OCI-LY3 (cell line): ENCODE results near the gene TRABD2B.

Experiments
- H2AFZ ChIP-seq: fragments of 200-600, 300-600 bp; shearing (Covaris generic); 2 replicates; pipeline ENCODE4 v1.6.0; 2014; ENCODE audit warnings: antibody characterized with exemption, low read depth, low read length
- H3K27ac ChIP-seq: fragments of 200-600, 300-600 bp; sonication (generic); 2 replicates; pipeline ENCODE4 v1.5.1; 2014; ENCODE audit warnings: mild to moderate bottlenecking, low read length, moderate library complexity, mixed read lengths
- H3K27me3 ChIP-seq: fragments of 200-600, 300-600 bp; sonication (generic); 2 replicates; pipeline ENCODE4 v1.6.1; 2014; ENCODE audit warnings: low read depth, low read length, mixed read lengths
- H3K36me3 ChIP-seq: fragments of 200-600, 300-600 bp; sonication (generic); replicated peaks from 2 replicates; pipeline ENCODE3; 2014; ENCODE audit warnings: low read depth, low read length, mixed read lengths
- H3K4me1 ChIP-seq: fragments of 300-600, 200-600 bp; sonication (generic); 2 replicates; pipeline ENCODE4 v1.6.1; 2014; ENCODE audit warnings: low read length, mixed read lengths
- H3K4me2 ChIP-seq: fragments of 200-600, 300-600 bp; sonication (generic); 2 replicates; pipeline ENCODE4 v1.6.1; 2014; ENCODE audit warnings: low read length, mixed read lengths
- H3K4me3 ChIP-seq: fragments of 300-600, 200-600 bp; sonication (generic); 2 replicates; pipeline ENCODE4 v1.5.1; 2014; ENCODE audit warnings: antibody characterized with exemption, mild to moderate bottlenecking, low read length, moderate library complexity
- H3K79me2 ChIP-seq: fragments of 300-600, 200-600 bp; shearing (Covaris generic); 2 replicates; pipeline ENCODE4 v1.6.1; 2014; ENCODE audit warnings: mild to moderate bottlenecking, low read length, mixed read lengths
- H3K9ac ChIP-seq: fragments of 300-600, 200-600 bp; shearing (Covaris generic); 2 replicates; pipeline ENCODE4 v1.6.0; 2014; ENCODE audit warnings: mild to moderate bottlenecking, low read length, moderate library complexity
- H3K9me3 ChIP-seq: fragments of 200-600, 300-600 bp; shearing (Covaris generic); 2 replicates; pipeline ENCODE4 v1.6.1; 2014; ENCODE audit warnings: low read length, mixed read lengths; ENCODE audit not compliant: insufficient read depth
- H4K20me1 ChIP-seq: fragments of 200-600, 300-600 bp; sonication (generic); 2 replicates; pipeline ENCODE4 v1.6.1; 2016; ENCODE audit warnings: low read length, mixed read lengths; ENCODE audit not compliant: insufficient read depth
- CTCF ChIP-seq: fragments of 200-600, 300-600 bp; sonication (generic); IDR thresholded peaks from 2 replicates; pipeline ENCODE4 v1.5.1; 2014; ENCODE audit warnings: antibody characterized with exemption, low read length, low read depth
- EZH2phosphoT487 ChIP-seq: fragments of 200-600 bp; shearing (Covaris generic); IDR thresholded peaks from 2 replicates; pipeline ENCODE4 v1.6.1; 2018; ENCODE audit warnings: antibody characterized with exemption, mixed run types, low read depth

The TRABD2B gene

GRCh38 chr1:48021792-48022191 lies 24.6 kb upstream of the TRABD2B start:
- H2AFZ ChIP-seq: no peak overlapping the region
- no peaks in the 10 kb centered on the region for H3K36me3 ChIP-seq
- H3K27me3 ChIP-seq: no peaks in the 10 kb centered on the region
- H4K20me1 ChIP-seq: no peaks in the 10 kb centered on the region
- H3K27ac ChIP-seq: no peak overlapping the region
- TF ChIP-seq CTCF (no peak), EZH2phosphoT487 (no peak)
- no peaks in the 10 kb centered on the region for H3K9me3 ChIP-seq
- H3K4me2 ChIP-seq: no peak overlapping the region
- no peak overlapping the region for H3K9ac ChIP-seq
- H3K79me2 ChIP-seq: no peaks in the 10 kb centered on the region
- H3K4me3 ChIP-seq: no peak overlapping the region
- no peaks in the 10 kb centered on the region for H3K4me1 ChIP-seq

- H3K36me3 ChIP-seq: no peaks in the 10 kb centered on the region
- H3K4me2 ChIP-seq: no peak overlapping the region
- TF ChIP-seq EZH2phosphoT487 (no peak), CTCF (no peak)
- no peaks in the 10 kb centered on the region for H3K4me1 ChIP-seq
- no peaks in the 10 kb centered on the region for H3K9me3 ChIP-seq
- H2AFZ ChIP-seq: no peak overlapping the region
- H3K4me3 ChIP-seq: no peak overlapping the region
- H3K9ac ChIP-seq: no peak overlapping the region
- H4K20me1 ChIP-seq: no peaks in the 10 kb centered on the region
- no peaks in the 10 kb centered on the region for H3K79me2 ChIP-seq
- no peak overlapping the region for H3K27ac ChIP-seq
- H3K27me3 ChIP-seq: no peaks in the 10 kb centered on the region
These were observed 22.6 kb upstream of the TRABD2B start for GRCh38 chr1:48019714-48020315.

- Histone ChIP-seq H3K79me2 (no peaks in the 10 kb centered on the region), H3K4me1 (no peaks in the 10 kb centered on the region), H3K27me3 (no peaks in the 10 kb centered on the region; the same call in 1 of the 2 replicates), H3K27ac (no peak overlapping the region), H3K9ac (no peak overlapping the region), H3K4me3 (no peak overlapping the region), H3K36me3 (no peaks in the 10 kb centered on the region), H3K9me3 (no peaks in the 10 kb centered on the region), H3K4me2 (no peak overlapping the region), H4K20me1 (no peaks in the 10 kb centered on the region), H2AFZ (no peak overlapping the region)
- no peak for TF ChIP-seq CTCF
- no peak for TF ChIP-seq EZH2phosphoT487
These were observed 21.6 kb upstream of the TRABD2B start for GRCh38 chr1:48018799-48019198.

- Histone ChIP-seq H2AFZ (no peak overlapping the region), H3K4me2 (no peak overlapping the region)
- no peak for TF ChIP-seq CTCF
- TF ChIP-seq EZH2phosphoT487: no peak
These were observed 20.5 kb upstream of the TRABD2B start for GRCh38 chr1:48017716-48018115.

More at GRCh38 chr1:48017716-48018115, 20.5 kb upstream of the TRABD2B start:
- H3K9me3 ChIP-seq: no peaks in the 10 kb centered on the region
- no peak overlapping the region for H3K4me3 ChIP-seq
- no peaks in the 10 kb centered on the region for H4K20me1 ChIP-seq
- H3K27ac ChIP-seq: no peak overlapping the region
- H3K79me2 ChIP-seq: no peaks in the 10 kb centered on the region
- H3K9ac ChIP-seq: no peak overlapping the region
- no peaks in the 10 kb centered on the region for H3K4me1 ChIP-seq
- H3K36me3 ChIP-seq: no peaks in the 10 kb centered on the region
- H3K27me3 ChIP-seq: no peaks in the 10 kb centered on the region; the same call in 1 of the 2 replicates
